ENCODE data around the gene HSPB2. TPM values are rescaled to one million over a fixed set of nuclear protein-coding genes. Genes with fewer than 3 reads are reported as not detected.
A peak's percentile ranks its signal among the peaks of the same experiment; 100 is the strongest.

Gene HSPB2
- total RNA-seq, 6 experiments from 2014 or later, result 0.20 to 0.49 TPM; not detected in 4

DNA sequence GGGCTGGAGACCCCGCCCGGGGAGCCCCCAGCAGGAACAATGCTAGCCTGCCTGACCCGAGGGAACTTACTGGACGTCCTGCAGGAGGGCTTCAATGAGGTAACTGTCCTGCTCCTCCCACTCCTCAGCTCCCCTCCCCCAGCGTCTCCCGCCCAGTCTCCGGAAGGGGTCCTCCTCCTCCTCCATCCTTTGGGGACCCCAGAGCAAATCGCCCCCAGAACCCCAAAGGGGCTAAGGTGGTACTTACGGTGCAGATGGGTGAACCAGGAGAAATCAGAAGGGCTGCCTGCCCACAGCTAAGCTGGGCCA, 24.9 kb downstream of the HSPB2 start:
- Histone ChIP-seq H3K9me3 (no peaks in the 10 kb centered on the region), H3K4me3 (peak overlapping the region; percentile 53 to 75 (median 71)), H3K27me3 (no peaks in the 10 kb centered on the region), H3K4me1 (peaks cover 0 to 53% (median 17%) of the 10 kb centered on the region in 4 donors), H3K36me3 (no peaks in the 10 kb centered on the region), H3K27ac (peak overlapping the region; percentile 16 to 92 (median 79))
- WGBS (ENCODE audit: insufficient coverage, low coverage, low lambda C conversion rate, missing lambda C conversion rate), result 5% methylated on average over 4 of the region's 9 CpGs
- DNase-seq, result no peak
- peak in 1 of 4 donors; percentile 13 for ATAC-seq
- intact Hi-C loops (cut with DNase I), result loop anchor here in 1 of 2 donors (10.0 kb wide), 1 partner anchor 47 kb away; no protein-coding TSS in a partner anchor
- TF ChIP-seq POLR2A (IDR thresholded peaks at IDR 0.05) (no peak), CTCF (IDR thresholded peaks at IDR 0.05) (no peak)

DNA sequence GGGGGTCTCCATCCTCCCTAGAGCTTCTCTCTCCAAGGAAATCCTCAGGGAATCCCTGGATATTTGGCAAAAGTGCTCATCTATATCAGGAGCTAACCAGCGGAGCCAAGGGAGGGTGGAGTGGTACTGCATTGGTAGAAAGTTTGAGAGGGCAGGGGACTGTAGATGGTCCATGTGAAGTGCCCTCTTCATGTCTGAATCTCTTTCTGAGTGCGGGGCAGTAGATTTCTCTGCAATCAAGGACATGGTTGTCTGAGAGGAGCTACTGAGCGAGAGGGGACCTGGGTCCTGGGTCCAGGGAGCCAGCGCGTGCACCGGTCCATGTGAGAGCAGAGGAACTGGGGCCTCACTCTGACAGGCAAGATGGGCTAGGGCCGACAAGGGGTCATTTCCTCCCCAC, 25.3 kb downstream of the HSPB2 start:
- ATAC-seq (no peak), DNase-seq (no peak)
- intact Hi-C loops (cut with DNase I), result loop anchor here in 1 of 2 donors (10.0 kb wide), 1 partner anchor 47 kb away; no protein-coding TSS in a partner anchor
- H3K4me1 ChIP-seq, result peaks cover 0 to 53% (median 17%) of the 10 kb centered on the region in 4 donors
- H3K9me3 ChIP-seq, result no peaks in the 10 kb centered on the region
- H3K4me3 ChIP-seq, result peak overlapping the region in 2 of 3 donors; percentile 53 to 75
- TF ChIP-seq POLR2A (IDR thresholded peaks at IDR 0.05), result no peak
- no peak for TF ChIP-seq CTCF (IDR thresholded peaks at IDR 0.05)
- no peaks in the 10 kb centered on the region for H3K36me3 ChIP-seq
- WGBS (ENCODE audit: insufficient coverage, low coverage, low lambda C conversion rate, missing lambda C conversion rate), result 52% methylated on average over 4 of the region's 7 CpGs
- H3K27ac ChIP-seq, result peak overlapping the region in 1 of 3 donors; percentile 92
- H3K27me3 ChIP-seq, result no peaks in the 10 kb centered on the region

DNA sequence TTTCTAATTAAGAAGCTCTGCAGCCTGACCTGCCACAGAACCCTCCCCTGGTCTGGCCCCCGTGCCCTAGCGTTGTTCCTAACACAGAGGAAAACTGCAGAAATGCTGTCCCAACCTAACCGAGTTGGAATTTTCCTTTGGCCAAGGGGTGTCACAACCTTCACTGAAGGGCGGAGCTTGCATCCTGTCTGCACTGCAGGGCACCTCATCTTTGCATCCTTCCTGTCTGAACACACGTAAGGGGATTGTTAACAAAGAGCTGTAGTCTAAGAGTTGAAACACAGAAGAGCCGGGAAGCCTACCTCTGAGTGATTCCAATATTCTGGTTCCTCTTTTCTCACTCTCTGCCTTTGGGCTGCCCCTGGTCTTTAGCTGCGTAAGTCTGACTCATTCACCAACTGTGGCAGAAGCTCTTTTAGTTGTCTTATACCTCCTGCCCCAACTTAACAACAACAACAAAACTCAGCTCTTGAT, 26.2 kb downstream of the HSPB2 start:
- Histone ChIP-seq H3K4me1 (peaks cover 0 to 51% (median 14%) of the 10 kb centered on the region in 4 donors), H3K27me3 (no peaks in the 10 kb centered on the region), H3K36me3 (no peaks in the 10 kb centered on the region), H3K9me3 (no peaks in the 10 kb centered on the region), H3K27ac (peak overlapping the region in 1 of 3 donors; percentile 92), H3K4me3 (no peak overlapping the region)
- ATAC-seq (no peak), DNase-seq (no peak)
- TF ChIP-seq CTCF (IDR thresholded peaks at IDR 0.05) (no peak), POLR2A (IDR thresholded peaks at IDR 0.05) (no peak)
- intact Hi-C loops (cut with DNase I), result loop anchor here in 1 of 2 donors (10.0 kb wide), 1 partner anchor 46 kb away; no protein-coding TSS in a partner anchor
- WGBS (ENCODE audit: insufficient coverage, low coverage, low lambda C conversion rate, missing lambda C conversion rate), result 18% methylated on average over 6 of the region's 7 CpGs

DNA sequence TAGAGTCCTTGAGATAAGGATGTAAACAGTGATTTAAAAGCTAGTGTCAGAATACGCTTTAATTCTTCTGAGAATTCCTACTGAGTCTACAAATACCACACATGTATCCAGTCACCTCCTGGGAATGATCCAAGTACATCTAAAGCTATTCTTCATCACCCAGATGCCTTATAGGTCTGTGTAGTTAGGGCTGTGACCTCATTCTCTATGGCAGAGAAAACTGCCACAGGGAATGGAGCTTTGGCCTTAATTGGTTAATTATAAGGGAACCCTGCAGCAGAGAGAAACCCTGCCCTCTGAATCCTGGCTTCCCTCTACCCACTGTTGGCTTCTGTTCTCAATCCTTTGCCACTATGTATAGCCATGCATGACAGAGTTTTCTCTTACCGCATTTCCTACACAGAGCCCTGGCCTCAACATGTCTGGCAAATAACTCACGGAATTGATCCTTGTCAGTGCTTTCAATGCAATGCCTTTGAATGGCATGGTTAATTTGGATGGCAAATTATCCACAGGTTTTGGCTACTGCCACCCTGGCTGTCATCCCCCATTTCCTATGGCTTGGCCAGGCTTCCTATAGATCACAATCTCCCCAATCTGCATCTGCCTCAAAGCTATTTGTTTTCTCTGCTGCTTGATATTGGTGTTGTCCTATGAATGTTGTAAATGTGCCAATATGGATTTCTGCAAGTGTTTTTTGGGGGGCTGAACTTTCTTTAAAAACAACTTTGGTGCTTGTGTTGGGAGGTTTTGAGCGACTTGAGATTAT, 27.5 kb downstream of the HSPB2 start:
- ATAC-seq, result no peak

More for the DNA sequence above, 27.5 kb downstream of the HSPB2 start:
- H3K4me3 ChIP-seq, result no peak overlapping the region
- H3K27me3 ChIP-seq, result no peaks in the 10 kb centered on the region
- H3K27ac ChIP-seq, result no peak overlapping the region
- peaks cover 0 to 38% (median 7%) of the 10 kb centered on the region in 4 donors for H3K4me1 ChIP-seq
- no peak for TF ChIP-seq POLR2A (IDR thresholded peaks at IDR 0.05)
- no peak for TF ChIP-seq CTCF (IDR thresholded peaks at IDR 0.05)
- H3K9me3 ChIP-seq, result no peaks in the 10 kb centered on the region
- intact Hi-C loops (cut with DNase I), result loop anchor here in 1 of 2 donors (10.0 kb wide), 1 partner anchor 45 kb away; no protein-coding TSS in a partner anchor
- DNase-seq, result no peak
- H3K36me3 ChIP-seq, result no peaks in the 10 kb centered on the region
- WGBS (ENCODE audit: insufficient coverage, low coverage, low lambda C conversion rate, missing lambda C conversion rate), result 79% methylated on average over 4 of the region's 4 CpGs
